ENCODE results near the gene IYD. TPM values are rescaled to one million over a fixed set of nuclear protein-coding genes. Genes with fewer than 3 reads are reported as not detected.

Gene IYD
- polyA plus RNA-seq, 2 of the 4 experiments (the other 2 are of a cell fraction) = 0.08 TPM; not detected in 1

GRCh38 chr6:150435832-150436231 lies 67.0 kb downstream of the IYD start (continued):
- no peak for TF ChIP-seq CTCF (IDR thresholded peaks at IDR 0.05)

- POLR2A ChIA-PET = no interaction called here
- DNase-seq (ENCODE audit: low read depth in 1 of 2, low spot score in 1 of 2) (no peak), ATAC-seq (no peak), FAIRE-seq (no peak)
- TF ChIP-seq ATOH8 (CRISPR knock-in tag; IDR thresholded peaks at IDR 0.05; ENCODE audit: low read depth) (no peak), TFCP2L1 (CRISPR knock-in tag; IDR thresholded peaks at IDR 0.05) (no peak), JUNB (IDR thresholded peaks at IDR 0.05) (no peak), EHMT2 (IDR thresholded peaks at IDR 0.05; ENCODE audit: low read depth) (no peak), ZSCAN20 (CRISPR knock-in tag; IDR thresholded peaks at IDR 0.05) (no peak), CTCF (IDR thresholded peaks at IDR 0.05) (no peak), BHLHE40 (IDR thresholded peaks at IDR 0.05; ENCODE audit: low read depth, low read length) (no peak), EP300 (IDR thresholded peaks at IDR 0.05) (no peak), ZNF302 (CRISPR knock-in tag; IDR thresholded peaks at IDR 0.05) (no peak), SREBF2 (IDR thresholded peaks at IDR 0.05) (no peak), ESRRA (IDR thresholded peaks at IDR 0.05; ENCODE audit: borderline replicate concordance, low read length) (no peak), HOXA7 (CRISPR knock-in tag; IDR thresholded peaks at IDR 0.05) (no peak), KDM5A (IDR thresholded peaks at IDR 0.05) (no peak), ZC3H11A (IDR thresholded peaks at IDR 0.05) (no peak), REST (IDR thresholded peaks at IDR 0.05) (no peak), KDM1A (IDR thresholded peaks at IDR 0.05; ENCODE audit: low read depth) (no peak), HDAC2 (IDR thresholded peaks at IDR 0.05) (no peak), EHF (CRISPR knock-in tag; IDR thresholded peaks at IDR 0.05) (no peak), FOSB (CRISPR knock-in tag; IDR thresholded peaks at IDR 0.05) (no peak), HEYL (CRISPR knock-in tag; IDR thresholded peaks at IDR 0.05) (no peak)
- no peaks in the 10 kb centered on the region for H3K4me1 ChIP-seq
- no peak overlapping the region for H3K4me2 ChIP-seq
- no peaks in the 10 kb centered on the region; the same call in 2 of the 3 replicates for H3K9me3 ChIP-seq
- CTCF ChIA-PET = no interaction called here
- no peak overlapping the region for H3K27ac ChIP-seq
- 59% methylated on average over 8 of the region's 8 CpGs for WGBS (ENCODE audit: missing lambda C conversion rate)
- H3K4me3 ChIP-seq = no peak overlapping the region
These were observed 70.6 kb downstream of the IYD start for GRCh38 chr6:150439373-150439772.
